SK-MEL-5 (cell line): ENCODE measurements around the gene ORAI3. TPM values are rescaled to one million over a fixed set of nuclear protein-coding genes. Genes with fewer than 3 reads are reported as not detected.
A peak's percentile ranks its signal among the peaks of the same experiment; 100 is the strongest.
"Not testable (repeated sequence)": the region's sequence is repeated elsewhere in the genome, so short reads cannot be mapped to it uniquely, and the experiment has no call there.

Experiments used
- DNase-seq: peaks from one replicate; pipeline ENCODE4 v3.0.0-alpha.2; 2016; ENCODE audit warnings: low read depth, low spot score
- in situ Hi-C: cut with HindIII; loops from 2 replicates; pipeline ENCODE4 v1.10.0; 2016; ENCODE audit warnings: low sequenced_read_pairs, high pct_unique_total_duplicates, low pct_unique_long_range_greater_than_20kb
- total RNA-seq: library from RNA; depleted of rRNA; stranded (reverse); fragments of >200 nt; shearing (Covaris generic); gene quantifications from 2 replicates; pipeline ENCODE4 v1.2.3, GENCODE V29; 2014

Gene ORAI3
- total RNA-seq, 1 experiment from 2014 or later: 43.9 TPM

- in situ Hi-C loops: no loop called here
- no peak for DNase-seq
Observed at GRCh38 chr16:30937692-30938091, 11.2 kb upstream of the ORAI3 start.

GRCh38 chr16:30939571-30939970 lies 9.3 kb upstream of the ORAI3 start:
- in situ Hi-C loops, DNase-seq: not testable (repeated sequence)

DNA sequence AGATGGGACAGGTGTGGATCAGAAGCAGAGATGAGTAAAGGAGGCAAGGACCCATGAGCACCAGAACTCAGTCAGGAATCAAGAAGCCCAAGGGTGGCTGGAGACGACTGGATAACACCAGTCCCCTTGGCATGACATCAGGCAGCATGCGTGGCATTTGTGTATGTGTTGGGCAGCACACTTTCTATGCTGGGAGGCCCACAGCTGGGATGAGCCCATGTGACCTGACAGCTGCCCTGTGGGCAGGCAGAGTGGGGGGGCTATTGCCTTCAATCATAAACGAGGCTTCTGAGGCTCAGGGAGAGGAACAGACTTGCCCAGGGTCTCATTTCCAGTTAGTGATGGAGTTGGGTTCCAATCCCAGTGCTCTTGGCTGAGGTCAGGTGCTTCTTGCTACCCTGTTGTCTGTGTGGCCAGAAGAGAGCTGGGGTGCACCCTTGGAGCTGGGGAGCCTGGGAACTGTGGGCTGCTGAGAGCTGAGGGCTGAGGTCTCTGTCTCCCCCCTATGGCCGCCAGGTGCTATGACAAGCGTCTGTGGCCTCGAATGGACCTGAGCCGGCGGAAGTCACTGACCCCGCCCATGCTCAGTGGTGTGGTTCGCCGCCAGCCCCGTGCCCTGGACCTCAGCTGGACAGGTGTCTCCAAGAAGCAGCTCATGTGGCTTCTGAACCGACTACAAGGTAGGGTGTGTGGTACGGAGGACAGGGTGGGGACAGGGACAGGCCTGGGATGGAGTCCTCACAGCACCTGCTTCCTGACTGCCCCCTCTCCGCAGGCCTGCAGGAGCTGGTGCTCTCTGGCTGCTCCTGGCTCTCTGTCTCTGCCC lies 7.1 kb upstream of the ORAI3 start:
- in situ Hi-C loops: no loop called here
- peak; percentile 71 for DNase-seq

DNA sequence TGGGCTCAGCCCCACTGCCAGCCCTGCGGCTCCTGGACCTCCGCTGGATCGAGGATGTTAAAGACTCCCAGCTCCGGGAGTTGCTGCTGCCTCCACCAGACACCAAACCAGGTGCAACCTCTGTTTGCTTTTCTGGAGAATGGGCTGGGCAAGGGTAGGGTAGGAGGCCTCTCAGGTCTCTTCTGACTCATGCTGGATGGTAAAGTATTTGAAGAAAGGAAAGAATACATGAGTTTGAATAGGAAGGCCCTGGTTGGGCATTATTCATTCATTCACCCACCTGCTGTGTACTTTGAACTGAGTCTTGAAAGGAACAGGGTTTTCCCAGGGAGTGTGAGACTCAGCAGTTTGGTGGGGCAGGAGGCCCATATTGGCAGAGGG lies 6.5 kb upstream of the ORAI3 start:
- DNase-seq: no peak
- in situ Hi-C loops: no loop called here

DNA sequence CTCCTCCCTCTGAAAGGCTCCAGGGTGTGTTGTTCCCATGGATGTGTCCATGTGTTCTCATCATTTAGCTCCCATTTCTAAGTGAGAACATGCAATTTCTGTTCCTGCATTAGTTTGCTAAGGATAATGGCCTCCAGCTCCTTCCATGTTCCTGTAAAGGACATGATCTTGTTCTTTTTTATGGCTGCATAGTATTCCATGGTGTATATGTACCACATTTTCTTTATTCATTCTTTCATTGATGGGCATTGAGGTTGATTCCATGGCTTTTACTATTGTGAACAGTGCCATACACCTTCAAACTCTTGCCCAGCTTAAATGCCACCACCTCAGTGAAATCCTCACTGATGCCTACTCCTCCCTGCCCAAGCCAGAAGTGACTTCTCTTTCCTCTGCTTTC lies 4.5 kb upstream of the ORAI3 start:
- DNase-seq: no peak
- in situ Hi-C loops: no loop called here

GRCh38 chr16:30946671-30947540 lies 2.0 kb upstream of the ORAI3 start:
- no peak for DNase-seq
- in situ Hi-C loops: no loop called here

GRCh38 chr16:30947541-30947858 lies 1.4 kb upstream of the ORAI3 start:
- in situ Hi-C loops: no loop called here

GRCh38 chr16:30947859-30948666 lies 805 bp upstream of the ORAI3 start:
- in situ Hi-C loops: no loop called here
- peak; percentile 95 for DNase-seq

More at GRCh38 chr16:30947541-30947858, 1.4 kb upstream of the ORAI3 start:
- DNase-seq: no peak

DNA sequence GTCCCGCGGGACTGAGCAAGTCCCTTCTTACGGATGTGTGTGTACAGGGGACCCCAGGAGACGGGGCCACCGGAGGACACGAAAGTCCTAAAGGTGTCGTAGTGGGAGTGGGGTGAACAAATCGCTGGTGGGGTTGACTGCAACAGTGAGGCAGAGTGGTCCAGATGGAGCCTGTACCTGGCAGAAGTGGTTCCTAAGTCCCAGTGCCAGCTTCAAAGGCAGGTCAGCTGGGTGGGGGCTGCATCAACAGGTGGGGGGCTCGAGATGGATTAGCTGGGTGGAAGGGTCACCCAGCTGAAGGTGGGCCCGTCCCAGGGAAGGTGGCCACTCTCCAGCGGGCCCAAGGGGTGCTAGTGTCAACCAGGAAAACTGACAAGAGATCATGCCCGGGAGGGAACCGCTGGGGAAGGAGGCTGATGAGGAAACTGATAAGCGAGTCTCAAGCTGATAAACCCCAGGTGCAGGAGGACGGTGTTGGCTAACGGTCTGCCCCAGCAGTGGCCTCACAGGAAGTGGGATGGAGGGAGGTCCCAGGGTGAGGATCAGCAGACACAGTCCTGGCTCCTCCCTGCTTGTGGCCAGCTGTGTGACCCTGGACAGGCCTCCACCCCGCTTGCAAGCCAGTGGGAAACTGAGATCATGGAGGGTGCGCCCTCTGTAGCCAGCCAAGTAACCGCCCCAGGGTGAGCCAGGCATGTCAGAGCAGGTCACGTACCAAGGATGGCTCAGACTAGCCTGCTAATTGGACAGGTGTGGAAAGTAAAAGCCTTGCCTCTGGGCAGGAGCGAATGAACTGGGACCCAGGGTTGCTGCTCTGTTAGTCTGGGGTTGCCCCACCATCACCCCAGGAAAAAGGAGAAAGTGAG lies 1.0 kb downstream of the ORAI3 start:
- DNase-seq: peak; percentile 70
- in situ Hi-C loops: no loop called here

DNA sequence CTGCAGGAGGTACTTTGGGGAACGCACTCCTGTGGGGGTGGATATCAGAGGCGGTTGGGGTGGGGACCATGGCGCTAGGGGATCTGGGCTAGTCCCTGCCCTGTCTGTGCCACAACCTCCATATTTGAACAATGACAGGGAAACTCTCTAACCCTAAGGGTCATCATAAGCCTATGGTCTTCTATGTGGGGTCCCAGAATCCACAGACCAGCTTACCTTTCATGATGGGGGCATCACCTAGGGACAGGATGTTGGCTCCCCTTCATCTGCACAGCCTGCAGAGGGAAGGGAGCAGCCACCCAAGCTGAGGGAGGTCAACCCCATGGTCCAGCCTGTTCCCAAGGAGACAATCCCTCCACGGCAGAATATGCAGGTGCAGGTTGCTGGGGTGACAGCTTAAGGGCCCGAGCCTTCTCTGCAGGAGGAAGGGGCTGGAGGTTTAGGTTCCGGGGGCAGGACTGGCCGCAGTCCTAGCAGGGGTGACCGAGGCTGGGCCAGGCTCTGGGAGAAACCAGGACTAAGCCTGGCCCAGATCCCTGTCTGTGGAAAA lies 1.7 kb downstream of the ORAI3 start:
- in situ Hi-C loops: no loop called here
- no peak for DNase-seq

DNA sequence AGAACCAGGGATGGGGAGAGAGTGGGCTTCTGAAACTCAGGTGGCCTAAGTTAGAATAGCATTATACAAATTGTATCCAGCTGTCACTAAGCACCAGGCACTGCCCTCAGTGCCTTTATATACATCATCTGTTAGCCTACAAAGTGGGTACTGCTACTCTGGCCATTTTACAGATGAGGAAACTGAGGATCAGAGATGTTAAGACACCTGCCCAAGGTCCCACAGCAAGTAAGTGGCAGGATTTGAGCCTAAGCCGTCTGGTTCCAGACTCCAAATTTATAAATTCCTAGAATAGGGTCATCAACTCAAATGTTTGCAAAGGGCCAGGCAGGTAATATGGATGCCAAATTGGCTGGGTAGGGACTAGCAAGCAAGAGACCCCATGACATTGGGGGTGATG lies 2.3 kb downstream of the ORAI3 start:
- in situ Hi-C loops: no loop called here

DNA sequence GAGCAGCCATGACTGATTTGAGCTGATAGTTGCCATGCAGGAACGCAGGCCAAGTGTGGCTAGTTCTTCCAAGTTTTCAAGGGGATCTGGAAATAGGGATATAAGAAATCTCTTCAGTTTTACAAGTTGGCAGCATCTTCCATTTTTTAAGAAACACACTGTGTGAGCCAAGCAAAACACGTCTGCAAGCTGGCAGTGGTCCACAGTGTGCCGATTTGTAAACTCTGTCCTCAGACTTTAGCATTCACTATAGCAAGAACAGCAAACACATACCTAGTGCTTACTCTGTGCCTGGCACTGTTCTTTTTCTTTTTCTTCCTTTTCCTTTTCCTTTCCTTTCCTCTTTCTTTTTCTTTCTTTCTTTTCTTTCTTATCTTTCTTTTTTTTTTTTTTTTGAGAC lies 2.9 kb downstream of the ORAI3 start:
- no peak for DNase-seq
- in situ Hi-C loops: no loop called here

More for the DNA sequence above, 2.3 kb downstream of the ORAI3 start:
- no peak for DNase-seq

- in situ Hi-C loops: no loop called here
- no peak for DNase-seq
Observed at GRCh38 chr16:30953111-30953510, 4.2 kb downstream of the ORAI3 start.

GRCh38 chr16:30953511-30954124 lies 4.8 kb downstream of the ORAI3 start:
- peak; percentile 82 for DNase-seq
- in situ Hi-C loops: no loop called here

- no peak for DNase-seq
- in situ Hi-C loops: no loop called here
Observed at GRCh38 chr16:30954993-30955392, 6.1 kb downstream of the ORAI3 start.

GRCh38 chr16:30956601-30957455 lies 8.0 kb downstream of the ORAI3 start:
- in situ Hi-C loops: no loop called here
- peak; percentile 76 for DNase-seq
